GM21526 (cell line): ENCODE measurements around the gene MINK1.

Experiments used
- ATAC-seq: cut with Tn5 transposase; IDR thresholded peaks from one replicate; pipeline ENCODE4 v1.9.1; 2021; ENCODE audit warnings: moderate library complexity; ENCODE audit not compliant: unreplicated experiment, low FRiP score

MINK1 gene

GRCh38 chr17:4833178-4833940 lies at the start of gene MINK1:
TSS of gene MINK1 (plus strand) at chr17:4833340. CDS start at chr17:4833584, 244 bp downstream.
- ATAC-seq = peak; percentile 73

GRCh38 chr17:4785311-4786105 lies 47.6 kb upstream of the MINK1 start:
- ATAC-seq = no peak

- ATAC-seq = no peak
Observed at GRCh38 chr17:4786106-4786511, 47.0 kb upstream of the MINK1 start, which contains the start of gene VMO1. TSS of gene VMO1 (minus strand) at chr17:4786364. CDS start at chr17:4786352, 12 bp downstream.

GRCh38 chr17:4786516-4786915 lies 46.6 kb upstream of the MINK1 start:
- ATAC-seq = no peak

GRCh38 chr17:4788159-4788806 lies 44.9 kb upstream of the MINK1 start:
- ATAC-seq = no peak

GRCh38 chr17:4788807-4789700 lies 44.1 kb upstream of the MINK1 start, which contains the start of gene GLTPD2:
TSS of gene GLTPD2 (plus strand) at chr17:4788964. CDS start at chr17:4789012, 48 bp downstream.
- no peak for ATAC-seq

GRCh38 chr17:4789701-4789950 lies 43.5 kb upstream of the MINK1 start:
- ATAC-seq = no peak

- peak; percentile 68 for ATAC-seq
Observed at GRCh38 chr17:4789951-4790704, 43.0 kb upstream of the MINK1 start.

GRCh38 chr17:4790705-4791088 lies 42.4 kb upstream of the MINK1 start:
- no peak for ATAC-seq

GRCh38 chr17:4795168-4795567 lies 38.0 kb upstream of the MINK1 start:
- ATAC-seq = no peak

GRCh38 chr17:4796552-4796920 lies 36.6 kb upstream of the MINK1 start:
- ATAC-seq = no peak

- ATAC-seq = no peak
Observed at GRCh38 chr17:4800462-4801196, 32.5 kb upstream of the MINK1 start.

GRCh38 chr17:4802228-4802627 lies 30.9 kb upstream of the MINK1 start, which contains the start of gene C17orf114:
TSS of gene C17orf114 (minus strand) at chr17:4802328.
- ATAC-seq = no peak

GRCh38 chr17:4806456-4806776 lies 26.7 kb upstream of the MINK1 start:
- ATAC-seq = no peak

GRCh38 chr17:4806777-4807604 lies 26.1 kb upstream of the MINK1 start, which contains the start of gene PLD2:
TSS of gene PLD2 (plus strand) at chr17:4807152. CDS start at chr17:4807773, 621 bp downstream.
- no peak for ATAC-seq

GRCh38 chr17:4807605-4808377 lies 25.3 kb upstream of the MINK1 start:
- no peak for ATAC-seq

GRCh38 chr17:4808378-4808767 lies 24.8 kb upstream of the MINK1 start:
- no peak for ATAC-seq
